ENCODE data around the gene OR52A1. TPM values are rescaled to one million over a fixed set of nuclear protein-coding genes. Genes with fewer than 3 reads are reported as not detected.

OR52A1 gene
- total RNA-seq, 1 donor from 2014 or later = not detected

DNA sequence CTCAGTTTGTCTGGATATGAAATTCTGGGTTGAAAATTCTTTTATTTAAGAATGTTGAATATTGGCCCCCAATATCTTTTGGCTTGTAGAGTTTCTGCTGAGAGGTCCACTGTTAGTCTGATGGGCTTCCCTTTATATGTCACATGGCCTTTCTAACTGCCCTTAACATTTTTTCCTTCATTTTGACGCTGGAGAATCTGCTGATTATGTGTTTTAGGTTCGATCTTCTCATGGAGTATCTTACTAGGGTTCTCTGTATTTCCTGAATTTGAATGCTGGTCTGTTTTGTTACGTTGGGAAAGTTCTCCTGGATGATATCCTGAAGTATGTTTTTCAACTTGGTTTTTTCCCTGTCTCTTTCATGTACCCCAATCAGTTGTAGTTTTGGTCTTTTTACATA lies 39.2 kb downstream of the OR52A1 start:
- no peak overlapping the region for H3K4me3 Mint-ChIP-seq
- H3K27ac Mint-ChIP-seq = no peak overlapping the region
- H3K27me3 Mint-ChIP-seq = peaks cover 7% of the 10 kb centered on the region
- H3K9me3 Mint-ChIP-seq = peaks cover 6% of the 10 kb centered on the region
- H3K4me1 Mint-ChIP-seq (ENCODE audit: unreplicated experiment) = no peaks in the 10 kb centered on the region
- TF ChIP-seq, protein P1, sequence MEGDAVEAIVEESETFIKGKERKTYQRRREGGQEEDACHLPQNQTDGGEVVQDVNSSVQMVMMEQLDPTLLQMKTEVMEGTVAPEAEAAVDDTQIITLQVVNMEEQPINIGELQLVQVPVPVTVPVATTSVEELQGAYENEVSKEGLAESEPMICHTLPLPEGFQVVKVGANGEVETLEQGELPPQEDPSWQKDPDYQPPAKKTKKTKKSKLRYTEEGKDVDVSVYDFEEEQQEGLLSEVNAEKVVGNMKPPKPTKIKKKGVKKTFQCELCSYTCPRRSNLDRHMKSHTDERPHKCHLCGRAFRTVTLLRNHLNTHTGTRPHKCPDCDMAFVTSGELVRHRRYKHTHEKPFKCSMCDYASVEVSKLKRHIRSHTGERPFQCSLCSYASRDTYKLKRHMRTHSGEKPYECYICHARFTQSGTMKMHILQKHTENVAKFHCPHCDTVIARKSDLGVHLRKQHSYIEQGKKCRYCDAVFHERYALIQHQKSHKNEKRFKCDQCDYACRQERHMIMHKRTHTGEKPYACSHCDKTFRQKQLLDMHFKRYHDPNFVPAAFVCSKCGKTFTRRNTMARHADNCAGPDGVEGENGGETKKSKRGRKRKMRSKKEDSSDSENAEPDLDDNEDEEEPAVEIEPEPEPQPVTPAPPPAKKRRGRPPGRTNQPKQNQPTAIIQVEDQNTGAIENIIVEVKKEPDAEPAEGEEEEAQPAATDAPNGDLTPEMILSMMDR (conservative IDR thresholded peaks at IDR 0.05) = no peak
- H3K36me3 Mint-ChIP-seq = no peaks in the 10 kb centered on the region
- DNase-seq (ENCODE audit: extremely low spot score, unreplicated experiment) = no peak

- H3K27me3 Mint-ChIP-seq = no peaks in the 10 kb centered on the region
- no peak overlapping the region for H3K4me3 Mint-ChIP-seq
- TF ChIP-seq, protein P1 (conservative IDR thresholded peaks at IDR 0.05) = no peak
- H3K4me1 Mint-ChIP-seq (ENCODE audit: unreplicated experiment) = peaks cover 6% of the 10 kb centered on the region
- no peak for DNase-seq (ENCODE audit: extremely low spot score, unreplicated experiment)
- H3K9me3 Mint-ChIP-seq = no peaks in the 10 kb centered on the region
- no peak overlapping the region for H3K27ac Mint-ChIP-seq
- no peaks in the 10 kb centered on the region for H3K36me3 Mint-ChIP-seq
These were observed 47.3 kb downstream of the OR52A1 start for GRCh38 chr11:5107285-5107684.

DNA sequence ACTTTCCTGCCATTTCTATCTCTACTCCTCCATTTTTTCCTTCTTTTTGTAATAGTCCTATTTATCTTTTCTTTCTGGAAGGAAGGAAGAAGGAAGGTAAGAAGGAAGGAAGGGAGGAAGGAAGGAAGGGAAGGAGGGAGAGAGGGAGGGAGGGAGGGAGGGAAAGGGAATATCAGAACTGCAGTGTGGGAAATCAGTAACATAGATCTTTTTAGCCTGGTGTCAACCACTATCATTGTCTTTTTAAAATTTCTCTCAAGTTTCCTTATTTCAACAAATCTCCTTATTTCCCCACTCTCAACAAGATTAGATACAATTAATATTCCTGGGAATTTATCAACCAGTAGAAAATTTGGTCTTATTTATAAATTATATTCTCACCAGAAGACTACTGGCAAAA lies 51.5 kb downstream of the OR52A1 start:
- TF ChIP-seq, protein P1 (conservative IDR thresholded peaks at IDR 0.05) = no peak
- Mint-ChIP-seq H3K36me3 (no peaks in the 10 kb centered on the region), H3K9me3 (no peaks in the 10 kb centered on the region), H3K4me1 (ENCODE audit: unreplicated experiment) (peaks cover 10% of the 10 kb centered on the region), H3K4me3 (no peak overlapping the region), H3K27me3 (no peaks in the 10 kb centered on the region), H3K27ac (no peak overlapping the region)
- no peak for DNase-seq (ENCODE audit: extremely low spot score, unreplicated experiment)

GRCh38 chr11:5102246-5102645 lies 52.3 kb downstream of the OR52A1 start:
- H3K4me3 Mint-ChIP-seq = no peak overlapping the region
- H3K4me1 Mint-ChIP-seq (ENCODE audit: unreplicated experiment) = peaks cover 10% of the 10 kb centered on the region
- no peaks in the 10 kb centered on the region for H3K9me3 Mint-ChIP-seq
- no peaks in the 10 kb centered on the region for H3K36me3 Mint-ChIP-seq
- TF ChIP-seq, protein P1 (conservative IDR thresholded peaks at IDR 0.05) = no peak
- no peak overlapping the region for H3K27ac Mint-ChIP-seq
- no peak for DNase-seq (ENCODE audit: extremely low spot score, unreplicated experiment)
- no peaks in the 10 kb centered on the region for H3K27me3 Mint-ChIP-seq

DNA sequence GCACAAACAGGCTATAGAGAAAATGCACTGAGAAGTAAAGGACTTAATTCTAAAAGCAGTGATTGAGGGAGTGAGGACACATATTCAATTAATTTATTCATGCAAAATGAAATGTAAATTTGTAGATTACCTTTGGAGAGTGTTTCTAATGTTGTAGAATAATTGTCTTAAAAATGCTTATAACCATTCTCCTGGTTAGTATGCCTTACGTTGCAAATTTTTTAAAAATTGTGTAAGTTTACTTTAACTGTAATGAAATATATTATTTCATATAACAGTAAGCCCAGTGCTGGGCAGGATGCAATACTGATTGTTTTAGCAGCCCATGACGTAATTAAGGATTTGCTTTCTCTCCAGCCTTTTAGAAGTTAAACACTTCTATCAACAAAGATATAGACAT lies 58.5 kb downstream of the OR52A1 start:
- TF ChIP-seq, protein P1 (conservative IDR thresholded peaks at IDR 0.05) = no peak
- Mint-ChIP-seq H3K27me3 (no peaks in the 10 kb centered on the region), H3K4me3 (no peak overlapping the region), H3K27ac (no peak overlapping the region), H3K36me3 (no peaks in the 10 kb centered on the region), H3K4me1 (ENCODE audit: unreplicated experiment) (no peaks in the 10 kb centered on the region), H3K9me3 (no peaks in the 10 kb centered on the region)
- no peak for DNase-seq (ENCODE audit: extremely low spot score, unreplicated experiment)

Other genes with a start within 250 kb of the OR52A1 start
- gene OR51G2, start 235.4 kb downstream of the OR52A1 start, total RNA-seq (ENCODE audit: low replicate concordance) = not detected in 2 replicates
- gene OR51G1, start 230.4 kb downstream of the OR52A1 start, total RNA-seq (ENCODE audit: low replicate concordance) = not detected in 2 replicates
- not detected in 2 replicates for gene OR51A4, start 207.2 kb downstream of the OR52A1 start, total RNA-seq (ENCODE audit: low replicate concordance)
- not detected in 2 replicates for gene OR51A2, start 199.0 kb downstream of the OR52A1 start, total RNA-seq (ENCODE audit: low replicate concordance)
- not detected in 2 replicates for gene OR51L1, start 159.9 kb downstream of the OR52A1 start, total RNA-seq (ENCODE audit: low replicate concordance)
- gene OR52J3, start 108.2 kb downstream of the OR52A1 start, total RNA-seq (ENCODE audit: low replicate concordance) = not detected in 2 replicates
- not detected in 2 replicates for gene OR52E2, start 95.1 kb downstream of the OR52A1 start, total RNA-seq (ENCODE audit: low replicate concordance)
- gene OR52E1, start 85.2 kb downstream of the OR52A1 start, total RNA-seq (ENCODE audit: low replicate concordance) = not detected in 2 replicates
- gene OR52A5, start 16.4 kb downstream of the OR52A1 start, total RNA-seq (ENCODE audit: low replicate concordance) = not detected in 2 replicates
- gene OR51V1, start 45.9 kb upstream of the OR52A1 start, total RNA-seq (ENCODE audit: low replicate concordance) = not detected in 2 replicates
- not detected in 2 replicates for gene HBB, start 72.3 kb upstream of the OR52A1 start, total RNA-seq (ENCODE audit: low replicate concordance)
- 0.79 TPM in 1 of 2 replicates, not detected in the other for gene HBD, start 79.7 kb upstream of the OR52A1 start, total RNA-seq (ENCODE audit: low replicate concordance)
- gene HBG1, start 95.1 kb upstream of the OR52A1 start, total RNA-seq (ENCODE audit: low replicate concordance) = not detected in 2 replicates
- gene HBG2, start 100.0 kb upstream of the OR52A1 start, total RNA-seq (ENCODE audit: low replicate concordance) = not detected in 2 replicates
- 1.3 TPM in 1 of 2 replicates, not detected in the other for gene HBE1, start 115.2 kb upstream of the OR52A1 start, total RNA-seq (ENCODE audit: low replicate concordance)
- gene OR51B4, start 147.2 kb upstream of the OR52A1 start, total RNA-seq (ENCODE audit: low replicate concordance) = not detected in 2 replicates
- gene OR51B2, start 169.5 kb upstream of the OR52A1 start, total RNA-seq (ENCODE audit: low replicate concordance) = not detected in 2 replicates
- not detected in 2 replicates for gene OR51B5, start 188.8 kb upstream of the OR52A1 start, total RNA-seq (ENCODE audit: low replicate concordance)
- not detected in 2 replicates for gene OR51B6, start 196.8 kb upstream of the OR52A1 start, total RNA-seq (ENCODE audit: low replicate concordance)
- not detected in 2 replicates for gene OR51M1, start 229.1 kb upstream of the OR52A1 start, total RNA-seq (ENCODE audit: low replicate concordance)